ENCODE results near the gene ZMIZ1. TPM values are rescaled to one million over a fixed set of nuclear protein-coding genes. Genes with fewer than 3 reads are reported as not detected.

The ZMIZ1 gene
- total RNA-seq, 1 experiment from 2014 or later = 34.2 TPM

DNA sequence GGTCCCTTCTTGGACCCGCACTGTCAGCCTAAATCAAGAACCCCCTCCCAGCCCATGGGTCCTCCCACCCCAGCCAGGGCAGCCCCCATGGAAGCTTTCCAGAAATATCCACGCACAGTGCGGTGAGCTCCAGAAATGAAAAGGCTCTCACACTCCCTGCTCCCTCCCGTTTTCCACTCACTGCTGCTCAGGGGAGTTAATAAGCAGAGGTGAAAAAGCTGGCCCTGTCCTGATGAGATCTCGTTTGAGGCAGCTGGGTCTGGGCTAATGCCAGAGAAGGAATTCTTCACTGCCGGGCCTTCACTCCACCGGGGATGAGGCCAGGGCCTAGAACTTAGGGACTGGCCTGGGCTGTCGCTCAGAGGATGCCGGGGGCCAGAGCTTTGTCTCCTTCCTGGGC lies 102.2 kb downstream of the ZMIZ1 start:
- Histone ChIP-seq H3K27me3 (ENCODE audit: control insufficient read depth, insufficient read depth, low read length) (no peaks in the 10 kb centered on the region), H3K4me1 (ENCODE audit: control insufficient read depth, insufficient read depth, low read length) (no peaks in the 10 kb centered on the region; the same call in 1 of the 2 replicates), H3K27ac (ENCODE audit: low read length) (no peak overlapping the region), H3K36me3 (ENCODE audit: control insufficient read depth, insufficient read depth, low read length) (no peaks in the 10 kb centered on the region), H3K9me3 (ENCODE audit: control insufficient read depth, insufficient read depth, low read depth, low read length) (no peaks in the 10 kb centered on the region), H3K4me3 (ENCODE audit: low read depth in 2 of 2, low read length in 2 of 2) (no peak overlapping the region)
- no peak for DNase-seq (ENCODE audit: low read depth, low spot score)
- no peak for TF ChIP-seq SIN3A (IDR thresholded peaks at IDR 0.05; ENCODE audit: borderline replicate concordance, insufficient read depth, low read depth, low read length)
- no peak for TF ChIP-seq CTCF (IDR thresholded peaks at IDR 0.05)
- no peak for TF ChIP-seq POLR2AphosphoS5 (IDR thresholded peaks at IDR 0.05; ENCODE audit: low read depth, low read length)
- TF ChIP-seq, protein P1, sequence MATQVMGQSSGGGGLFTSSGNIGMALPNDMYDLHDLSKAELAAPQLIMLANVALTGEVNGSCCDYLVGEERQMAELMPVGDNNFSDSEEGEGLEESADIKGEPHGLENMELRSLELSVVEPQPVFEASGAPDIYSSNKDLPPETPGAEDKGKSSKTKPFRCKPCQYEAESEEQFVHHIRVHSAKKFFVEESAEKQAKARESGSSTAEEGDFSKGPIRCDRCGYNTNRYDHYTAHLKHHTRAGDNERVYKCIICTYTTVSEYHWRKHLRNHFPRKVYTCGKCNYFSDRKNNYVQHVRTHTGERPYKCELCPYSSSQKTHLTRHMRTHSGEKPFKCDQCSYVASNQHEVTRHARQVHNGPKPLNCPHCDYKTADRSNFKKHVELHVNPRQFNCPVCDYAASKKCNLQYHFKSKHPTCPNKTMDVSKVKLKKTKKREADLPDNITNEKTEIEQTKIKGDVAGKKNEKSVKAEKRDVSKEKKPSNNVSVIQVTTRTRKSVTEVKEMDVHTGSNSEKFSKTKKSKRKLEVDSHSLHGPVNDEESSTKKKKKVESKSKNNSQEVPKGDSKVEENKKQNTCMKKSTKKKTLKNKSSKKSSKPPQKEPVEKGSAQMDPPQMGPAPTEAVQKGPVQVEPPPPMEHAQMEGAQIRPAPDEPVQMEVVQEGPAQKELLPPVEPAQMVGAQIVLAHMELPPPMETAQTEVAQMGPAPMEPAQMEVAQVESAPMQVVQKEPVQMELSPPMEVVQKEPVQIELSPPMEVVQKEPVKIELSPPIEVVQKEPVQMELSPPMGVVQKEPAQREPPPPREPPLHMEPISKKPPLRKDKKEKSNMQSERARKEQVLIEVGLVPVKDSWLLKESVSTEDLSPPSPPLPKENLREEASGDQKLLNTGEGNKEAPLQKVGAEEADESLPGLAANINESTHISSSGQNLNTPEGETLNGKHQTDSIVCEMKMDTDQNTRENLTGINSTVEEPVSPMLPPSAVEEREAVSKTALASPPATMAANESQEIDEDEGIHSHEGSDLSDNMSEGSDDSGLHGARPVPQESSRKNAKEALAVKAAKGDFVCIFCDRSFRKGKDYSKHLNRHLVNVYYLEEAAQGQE (IDR thresholded peaks at IDR 0.05; ENCODE audit: insufficient read depth in 1 of 2, low read depth in 2 of 2, low read length in 1 of 2) = no peak
- no peak for TF ChIP-seq TCF7L2 (IDR thresholded peaks at IDR 0.05; ENCODE audit: low read depth, low read length)
- POLR2A ChIA-PET = interaction anchor here (0.5 kb wide), 1 partner anchor 37 kb away, joined by 3 read pairs; no protein-coding TSS in a partner anchor
- intact Hi-C loops (cut with micrococcal nuclease; ENCODE audit: unreplicated experiment) = no loop called here
- in situ Hi-C loops (cut with HindIII; ENCODE audit: low pct_unique_long_range_greater_than_20kb, low sequenced_read_pairs) = no loop called here
- CTCF ChIA-PET = no interaction called here
- no TSS peak for BruUV-seq (replicated peaks)
- ATAC-seq = no peak

DNA sequence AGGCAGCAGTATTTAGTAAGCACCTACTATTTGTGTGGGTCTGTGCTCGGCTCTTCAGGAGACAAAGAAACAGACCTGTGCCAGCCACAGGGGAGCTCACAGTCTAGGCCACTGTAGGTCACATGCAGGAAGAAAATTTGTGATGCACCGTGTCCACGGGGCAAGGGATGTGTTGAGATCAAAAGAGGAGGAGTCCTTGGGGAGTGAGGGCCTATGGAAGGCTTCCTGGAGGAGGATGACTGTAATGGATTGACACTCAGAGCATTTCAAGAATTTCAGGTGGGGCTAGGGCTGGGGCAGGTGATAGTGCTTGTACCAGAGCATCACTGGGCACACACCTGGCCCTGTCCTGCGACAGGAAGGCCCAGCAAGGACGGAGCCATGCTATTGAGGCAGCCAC lies 102.7 kb downstream of the ZMIZ1 start:
- ChIA-PET POLR2A (no interaction called here), CTCF (no interaction called here)
- Histone ChIP-seq H3K36me3 (ENCODE audit: control insufficient read depth, insufficient read depth, low read length) (no peaks in the 10 kb centered on the region), H3K9me3 (ENCODE audit: control insufficient read depth, insufficient read depth, low read depth, low read length) (no peaks in the 10 kb centered on the region), H3K4me1 (ENCODE audit: control insufficient read depth, insufficient read depth, low read length) (peaks cover under 1% of the 10 kb centered on the region), H3K27ac (ENCODE audit: low read length) (no peak overlapping the region), H3K4me3 (ENCODE audit: low read depth in 2 of 2, low read length in 2 of 2) (no peak overlapping the region), H3K27me3 (ENCODE audit: control insufficient read depth, insufficient read depth, low read length) (no peaks in the 10 kb centered on the region)
- DNase-seq (ENCODE audit: low read depth, low spot score) (no peak), ATAC-seq (no peak)
- BruUV-seq (replicated peaks) = no TSS peak
- in situ Hi-C loops (cut with HindIII; ENCODE audit: low pct_unique_long_range_greater_than_20kb, low sequenced_read_pairs) (no loop called here), intact Hi-C loops (cut with micrococcal nuclease; ENCODE audit: unreplicated experiment) (no loop called here)
- TF ChIP-seq TCF7L2 (IDR thresholded peaks at IDR 0.05; ENCODE audit: low read depth, low read length) (no peak), CTCF (IDR thresholded peaks at IDR 0.05) (no peak), POLR2AphosphoS5 (IDR thresholded peaks at IDR 0.05; ENCODE audit: low read depth, low read length) (no peak), SIN3A (IDR thresholded peaks at IDR 0.05; ENCODE audit: borderline replicate concordance, insufficient read depth, low read depth, low read length) (no peak)
- TF ChIP-seq, protein P1 (IDR thresholded peaks at IDR 0.05; ENCODE audit: insufficient read depth in 1 of 2, low read depth in 2 of 2, low read length in 1 of 2) = no peak
